IMR-90 (cell line): ENCODE results near the gene MLLT3.

ENCODE experiments used
- BHLHE40 ChIP-seq: fragments of 150-350 bp; IDR thresholded peaks from 2 replicates; pipeline ENCODE4 v1.6.1; 2016; ENCODE audit warnings: mild to moderate bottlenecking, low read depth, low read length
- CEBPB ChIP-seq: IDR thresholded peaks from 2 replicates; pipeline ENCODE4 v1.6.1; 2012; ENCODE audit warnings: low read depth, low read length, improper control_type of control experiment
- CTCF ChIP-seq: conservative IDR thresholded peaks from 2 replicates; pipeline ENCODE4 v1.5.1; 2012; ENCODE audit warnings: mild to moderate bottlenecking, low read depth, low read length, improper control_type of control experiment
- ELK1 ChIP-seq: fragments of 150-350 bp; IDR thresholded peaks from 2 replicates; pipeline ENCODE4 v1.6.1; 2016; ENCODE audit warnings: low read depth, mild to moderate bottlenecking, low read length, moderate library complexity, borderline replicate concordance
- FOS ChIP-seq: fragments of 150-350 bp; IDR thresholded peaks from 2 replicates; pipeline ENCODE4 v1.6.1; 2016; ENCODE audit warnings: low read depth, low read length
- MAFK ChIP-seq: IDR thresholded peaks from 2 replicates; pipeline ENCODE4 v1.6.1; 2012; ENCODE audit warnings: low read depth, low read length, improper control_type of control experiment
- MAZ ChIP-seq: IDR thresholded peaks from 2 replicates; pipeline ENCODE4 v1.6.1; 2012; ENCODE audit warnings: low read depth, mild to moderate bottlenecking, low read length, improper control_type of control experiment, moderate library complexity, borderline replicate concordance
- POLR2A ChIP-seq: IDR thresholded peaks from 2 replicates; pipeline ENCODE4 v1.6.1; 2012; ENCODE audit warnings: mild to moderate bottlenecking, low read depth, low read length
- RAD21 ChIP-seq: IDR thresholded peaks from 2 replicates; pipeline ENCODE4 v1.6.1; 2012; ENCODE audit warnings: low read length, improper control_type of control experiment
- RCOR1 ChIP-seq: IDR thresholded peaks from 2 replicates; pipeline ENCODE4 v1.6.1; 2012; ENCODE audit warnings: mild to moderate bottlenecking, low read length, improper control_type of control experiment; ENCODE audit not compliant: insufficient replicate concordance
- RFX5 ChIP-seq: IDR thresholded peaks from 2 replicates; pipeline ENCODE4 v1.8.0; 2012; ENCODE audit warnings: low read depth, mild to moderate bottlenecking, low read length, moderate library complexity
- TF ChIP-seq, protein P1 (sequence below): fragments of 150-350 bp; IDR thresholded peaks from 2 replicates; pipeline ENCODE4 v1.6.1; 2017; ENCODE audit warnings: mild to moderate bottlenecking, antibody characterized with exemption, low read length, low read depth

DNA sequence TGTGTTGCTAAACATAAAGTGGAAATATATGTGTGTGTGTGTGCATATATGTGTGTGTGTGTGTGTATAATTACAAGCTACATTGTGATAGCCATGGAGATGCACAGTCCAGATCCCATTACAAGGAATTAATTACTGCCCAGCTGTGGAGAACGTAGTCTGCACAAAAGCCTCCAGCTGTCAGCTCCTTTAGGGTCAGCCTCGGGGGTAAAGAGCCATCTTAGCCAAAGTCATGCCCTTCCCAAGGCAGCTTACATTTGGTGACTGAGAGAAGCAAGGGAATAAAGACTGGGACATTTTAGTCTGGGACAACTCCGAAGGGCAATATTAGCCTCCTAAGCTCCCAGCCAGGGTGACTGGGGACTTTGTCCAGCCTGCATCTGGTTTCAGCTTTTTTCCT lies 39.9 kb upstream of the MLLT3 start:
- TF ChIP-seq CEBPB (no peak), POLR2A (no peak), CTCF (no peak), RCOR1 (no peak), RAD21 (no peak), BHLHE40 (no peak), RFX5 (no peak), FOS (no peak), MAZ (no peak), MAFK (no peak), ELK1 (no peak)
- TF ChIP-seq, protein P1, sequence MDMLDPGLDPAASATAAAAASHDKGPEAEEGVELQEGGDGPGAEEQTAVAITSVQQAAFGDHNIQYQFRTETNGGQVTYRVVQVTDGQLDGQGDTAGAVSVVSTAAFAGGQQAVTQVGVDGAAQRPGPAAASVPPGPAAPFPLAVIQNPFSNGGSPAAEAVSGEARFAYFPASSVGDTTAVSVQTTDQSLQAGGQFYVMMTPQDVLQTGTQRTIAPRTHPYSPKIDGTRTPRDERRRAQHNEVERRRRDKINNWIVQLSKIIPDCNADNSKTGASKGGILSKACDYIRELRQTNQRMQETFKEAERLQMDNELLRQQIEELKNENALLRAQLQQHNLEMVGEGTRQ = no peak
